ENCODE measurements around the gene TTC3.
A peak's percentile ranks its signal among the peaks of the same experiment; 100 is the strongest.

The TTC3 gene

GRCh38 chr21:37153935-37154350 is 80.9 kb downstream of the TTC3 start (continued):
- TF ChIP-seq ZNF518A (tag by site-specific recombination; conservative IDR thresholded peaks at IDR 0.05; ENCODE audit: low read depth): no peak

- Histone ChIP-seq H3K36me3 (ENCODE audit: control insufficient read depth in 2 of 2, insufficient read depth in 1 of 2, low read length in 2 of 2) (peaks cover 33 to 65% of the 10 kb centered on the region in 2 experiments), H3K27ac (ENCODE audit: extremely low read depth, low read depth, low read length) (no peak overlapping the region), H3K9me3 (ENCODE audit: control insufficient read depth, insufficient read depth, low read depth, low read length) (no peaks in the 10 kb centered on the region), H3K4me3 (ENCODE audit: low read depth, low read length) (no peak overlapping the region), H3K4me1 (ENCODE audit: control insufficient read depth, insufficient read depth, low read length) (no peaks in the 10 kb centered on the region)
- TF ChIP-seq ZBTB49 (tag by site-specific recombination; IDR thresholded peaks at IDR 0.05; ENCODE audit: low read depth) (no peak), PRDM6 (tag by site-specific recombination; IDR thresholded peaks at IDR 0.05) (peak; percentile 24; the same call in 1 of the 2 replicates), ZNF23 (tag by site-specific recombination; IDR thresholded peaks at IDR 0.05; ENCODE audit: borderline replicate concordance) (no peak), ZBTB48 (tag by site-specific recombination; IDR thresholded peaks at IDR 0.05) (peak; percentile 53), KLF7 (tag by site-specific recombination; IDR thresholded peaks at IDR 0.05; ENCODE audit: borderline replicate concordance) (no peak)
- CTCF ChIA-PET: no interaction called here
- POLR2A ChIA-PET: no interaction called here
Measured at GRCh38 chr21:37155186-37155585, 82.1 kb downstream of the TTC3 start.

GRCh38 chr21:37157938-37158337 is 84.9 kb downstream of the TTC3 start:
- POLR2A ChIA-PET: no interaction called here
- no peaks in the 10 kb centered on the region for H3K4me1 ChIP-seq (ENCODE audit: control insufficient read depth, insufficient read depth, low read length)
- H3K9me3 ChIP-seq (ENCODE audit: control insufficient read depth, insufficient read depth, low read depth, low read length): no peaks in the 10 kb centered on the region
- CTCF ChIA-PET: interaction anchor here (0.6 to 1.6 kb wide), 5 partner anchors 9 to 345 kb away, joined by 4 to 11 read pairs (median 6); no protein-coding TSS in a partner anchor
- H3K36me3 ChIP-seq (ENCODE audit: control insufficient read depth in 2 of 2, insufficient read depth in 1 of 2, low read length in 2 of 2): peaks cover 34 to 65% of the 10 kb centered on the region in 2 experiments
- H3K4me3 ChIP-seq (ENCODE audit: low read depth, low read length): no peak overlapping the region
- no peak overlapping the region for H3K27ac ChIP-seq (ENCODE audit: extremely low read depth, low read depth, low read length)
- TF ChIP-seq GLI2 (tag by site-specific recombination; IDR thresholded peaks at IDR 0.05; ENCODE audit: borderline replicate concordance, low read depth) (no peak), ZNF280C (tag by site-specific recombination; IDR thresholded peaks at IDR 0.05) (no peak), PATZ1 (tag by site-specific recombination; IDR thresholded peaks at IDR 0.05) (no peak), ZNF280D (tag by site-specific recombination; IDR thresholded peaks at IDR 0.05) (no peak), PRDM1 (tag by site-specific recombination; IDR thresholded peaks at IDR 0.05) (no peak), ZBTB17 (tag by site-specific recombination; IDR thresholded peaks at IDR 0.05) (no peak)
